GM12878 (cell line): Measurements from ENCODE around the gene ADGRE1. TPM values are rescaled to one million over a fixed set of nuclear protein-coding genes. Genes with fewer than 3 reads are reported as not detected.

Experiments used
- ATAC-seq: fragments of 200-7000 bp; cut with Tn5 transposase; 3 replicates; pipeline ENCODE4 v1.9.1; 2020; ENCODE audit warnings: mild to moderate bottlenecking, moderate library complexity
- BruUV-seq: library from RNA; stranded (reverse); fragments of 400-500 nt; replicated peaks from 2 replicates; lab custom pipeline; 2021; lab: Mats Ljungman, UMichigan
- CTCF ChIA-PET: fragments of 300-600 bp; sonication (Branson Sonifier 250); formaldehyde crosslinking; extraction: SDS; loops from one replicate; lab custom pipeline; 2021; ENCODE audit warnings: inconsistent platforms; lab: Yijun Ruan, JAX
- POLR2A ChIA-PET: fragments of 350-600 bp; formaldehyde crosslinking; extraction: SDS; loops from one replicate; lab custom pipeline; 2021; ENCODE audit warnings: inconsistent platforms; lab: Charles Lee
- RAD21 ChIA-PET: fragments of 300-600 bp; sonication (Branson Sonifier 250); formaldehyde crosslinking; loops from one replicate; lab custom pipeline; 2023; ENCODE audit warnings: antibody characterized with exemption; ENCODE audit not compliant: unreplicated experiment; lab: Charles Lee
- SMC1A ChIA-PET: fragments of 300-600 bp; sonication (Branson Sonifier 250); formaldehyde crosslinking; loops from one replicate; lab custom pipeline; 2023; ENCODE audit not compliant: unreplicated experiment, uncharacterized antibody; lab: Charles Lee
- DNase-seq: peaks from one replicate; pipeline ENCODE4 v3.0.0-alpha.2; 2011; ENCODE audit warnings: low read depth, low spot score
- FAIRE-seq: peaks from 3 replicates; lab custom pipeline; 2011; peaks lifted over from hg19 to GRCh38; lab: Jason Lieb, UNC
- H2AFZ ChIP-seq: 2 replicates; pipeline ENCODE4 v1.6.0; 2011; ENCODE audit warnings: low read depth, low read length, control low read depth; ENCODE audit not compliant: control insufficient read depth
- H3K27ac ChIP-seq: 2 replicates; pipeline ENCODE4 v1.5.1; 2011; ENCODE audit warnings: control low read depth; ENCODE audit not compliant: control insufficient read depth, insufficient read depth
- H3K27me3 ChIP-seq, 2 experiments: replicated peaks in 1 of 2; 2 replicates each; pipeline versions ENCODE4 v1.6.0 to v1.6.1; 2011; ENCODE audit warnings: low read length in 1 of 2; ENCODE audit not compliant: control insufficient read depth in 2 of 2, insufficient read depth in 2 of 2
- H3K36me3 ChIP-seq, 2 experiments: 2 replicates each; pipeline ENCODE4 v1.5.1; 2011; ENCODE audit warnings: low read length in 1 of 2; ENCODE audit not compliant: control insufficient read depth in 2 of 2, insufficient read depth in 2 of 2
- H3K4me1 ChIP-seq: 2 replicates; pipeline ENCODE4 v1.6.1; 2011; ENCODE audit warnings: mild to moderate bottlenecking, low read length, moderate library complexity, mixed read lengths; ENCODE audit not compliant: control insufficient read depth, insufficient read depth
- H3K4me2 ChIP-seq: 2 replicates; pipeline ENCODE4 v1.6.0; 2011; ENCODE audit warnings: control low read depth; ENCODE audit not compliant: control insufficient read depth, insufficient read depth
- H3K4me3 ChIP-seq: fragments of 200-600 bp; sonication (generic); 2 replicates; pipeline ENCODE4 v1.5.1; 2016
- H3K79me2 ChIP-seq: 2 replicates; pipeline ENCODE4 v1.6.0; 2011; ENCODE audit warnings: low read length; ENCODE audit not compliant: control insufficient read depth, insufficient read depth
- H3K9ac ChIP-seq: 2 replicates; pipeline ENCODE4 v1.8.0; 2011; ENCODE audit warnings: low read length, control low read depth, mixed read lengths; ENCODE audit not compliant: control insufficient read depth, insufficient read depth
- H3K9me3 ChIP-seq: replicated peaks from 3 replicates; pipeline ENCODE4 v1.5.1; 2011; ENCODE audit warnings: mild to moderate bottlenecking, low read length; ENCODE audit not compliant: control insufficient read depth, insufficient read depth
- H4K20me1 ChIP-seq: 2 replicates; pipeline ENCODE4 v1.6.0; 2011; ENCODE audit not compliant: control insufficient read depth, insufficient read depth
- CREB1 ChIP-seq: IDR thresholded peaks from 2 replicates; pipeline ENCODE4 v1.6.1; 2012; ENCODE audit warnings: low read depth, mild to moderate bottlenecking, inconsistent platforms
- FOS ChIP-seq: IDR thresholded peaks from 3 replicates; pipeline ENCODE4 v1.6.1; 2011; ENCODE audit warnings: borderline replicate concordance; ENCODE audit not compliant: insufficient read length; ENCODE audit errors: extremely low read depth
- JUNB ChIP-seq: IDR thresholded peaks from 2 replicates; pipeline ENCODE4 v1.6.1; 2016; ENCODE audit warnings: antibody characterized with exemption, mild to moderate bottlenecking
- MEF2A ChIP-seq: IDR thresholded peaks from 2 replicates; pipeline ENCODE4 v1.6.1; 2011; ENCODE audit warnings: low read depth, mild to moderate bottlenecking, low read length, moderate library complexity; ENCODE audit not compliant: insufficient read depth
- MLLT1 ChIP-seq: fragments of 450-650 bp; IDR thresholded peaks from 2 replicates; pipeline ENCODE4 v1.6.1; 2016; ENCODE audit warnings: mild to moderate bottlenecking
- PAX5 ChIP-seq: IDR thresholded peaks from 2 replicates; pipeline ENCODE4 v1.6.1; 2011; ENCODE audit warnings: low read depth, low read length, borderline replicate concordance
- PAX8 ChIP-seq: fragments of 450-650 bp; IDR thresholded peaks from 2 replicates; pipeline ENCODE4 v1.6.1; 2017; ENCODE audit warnings: mild to moderate bottlenecking, moderate library complexity
- RUNX3 ChIP-seq: IDR thresholded peaks from 2 replicates; pipeline ENCODE4 v1.6.1; 2012; ENCODE audit warnings: low read length, inconsistent platforms
- SMAD1 ChIP-seq: fragments of 450-650 bp; IDR thresholded peaks from 2 replicates; pipeline ENCODE4 v1.6.1; 2018; ENCODE audit warnings: mild to moderate bottlenecking, low read depth; ENCODE audit not compliant: partially characterized antibody
- SREBF1 ChIP-seq: IDR thresholded peaks from 2 replicates; pipeline ENCODE4 v1.6.1; 2012; ENCODE audit warnings: mild to moderate bottlenecking, low read length
- YBX1 ChIP-seq: fragments of 450-650 bp; IDR thresholded peaks from 2 replicates; pipeline ENCODE4 v1.6.1; 2016; ENCODE audit warnings: antibody characterized with exemption
- YY1 ChIP-seq: IDR thresholded peaks from 2 replicates; pipeline ENCODE4 v1.6.1; 2011; ENCODE audit warnings: low read depth, mild to moderate bottlenecking, low read length
- ZNF592 ChIP-seq: fragments of 450-650 bp; IDR thresholded peaks from 2 replicates; pipeline ENCODE4 v1.6.1; 2017; ENCODE audit warnings: mild to moderate bottlenecking, moderate library complexity
- ZNF687 ChIP-seq: fragments of 450-650 bp; IDR thresholded peaks from 2 replicates; pipeline ENCODE4 v1.6.1; 2017; ENCODE audit warnings: mild to moderate bottlenecking, moderate library complexity
- WGBS: methylation state at CpG from one replicate; pipeline ENCODE4 v1.1.6; 2016; ENCODE audit warnings: low lambda C conversion rate; ENCODE audit not compliant: insufficient replicate concordance, insufficient coverage; ENCODE audit errors: missing lambda C conversion rate; 5-methylcytosine and 5-hydroxymethylcytosine counted together
- in situ Hi-C: fragments of 300-500 bp; cut with MboI; formaldehyde crosslinking; loops from 9 replicates; pipeline ENCODE4 v1.14.3; 2018; ENCODE audit warnings: mixed read lengths
- intact Hi-C: fragments of 100-400 bp; cut with micrococcal nuclease; formaldehyde crosslinking; loops from one replicate; pipeline ENCODE4 v1.14.2; 2022; ENCODE audit not compliant: unreplicated experiment
- polyA plus RNA-seq, 11 experiments: library from polyadenylated mRNA; depleted of rRNA in 4 of 11; unstranded in 6 of 11; stranded (reverse) in 5 of 11; fragments of >200 nt; fragmentation: Nextera tagmentation in 4 of 11; fragmentation: Illumina TruSeq in 1 of 11; extraction: Ambion mirVana in 4 of 11; extraction: Trizol in 1 of 11; gene quantifications; 1 replicate in 1 of 11; 2 replicates in 10 of 11; pipeline versions ENCODE4 v1.2.1 to v1.2.3, GENCODE V29; 2011 to 2016; ENCODE audit warnings: inconsistent platforms in 2 of 11, missing spikeins in 2 of 11, low read depth in 1 of 11
- total RNA-seq, 4 experiments: library from RNA; depleted of rRNA in 3 of 4; stranded (reverse); fragments of >200 nt in 3 of 4; fragmentation: Illumina TruSeq in 1 of 4; extraction: Trizol in 1 of 4; gene quantifications; 2 replicates each; pipeline versions ENCODE4 v1.2.1 to v1.2.3, GENCODE V29; 2013 to 2021

ADGRE1 gene
- total and polyA plus RNA-seq, 10 of the 15 experiments (the other 5 are each of a cell fraction or from before 2014, with no cell fraction given), result 7.9 to 35.7 (median 9.9) TPM

- no peak for TF ChIP-seq MLLT1
- no peak for TF ChIP-seq SMAD1
- no peak for TF ChIP-seq JUNB
- no peak for TF ChIP-seq MEF2A
- TF ChIP-seq YBX1, result no peak
- TF ChIP-seq FOS, result no peak
- TF ChIP-seq PAX5, result no peak
These were observed 22.9 kb upstream of the ADGRE1 start (continued) for GRCh38 chr19:6864325-6864940.

GRCh38 chr19:6865849-6866248, 21.5 kb upstream of the ADGRE1 start:
- SMC1A ChIA-PET, result interaction anchor here (0.6 to 3.0 kb wide), 3 partner anchors 93 to 1022 kb away, joined by 3 to 22 read pairs (median 3); partner anchors contain the start of gene VAV1
- intact Hi-C loops (no loop called here), in situ Hi-C loops (no loop called here)
- Histone ChIP-seq H3K9ac (no peak overlapping the region), H4K20me1 (no peaks in the 10 kb centered on the region), H3K9me3 (no peaks in the 10 kb centered on the region), H3K79me2 (no peaks in the 10 kb centered on the region), H3K36me3 (no peaks in the 10 kb centered on the region), H3K27ac (no peak overlapping the region), H3K27me3 (no peaks in the 10 kb centered on the region), H3K4me3 (no peak overlapping the region), H3K4me2 (0 out of 2 replicates have a peak overlapping the region, but pooled peaks have one; percentile 32), H2AFZ (peak overlapping the region; percentile 69), H3K4me1 (peaks cover 11% of the 10 kb centered on the region)
- RAD21 ChIA-PET, result interaction anchor here (1.0 kb wide), 1 partner anchor 128 kb away, joined by 4 read pairs; no protein-coding TSS in a partner anchor
- ATAC-seq (no peak), DNase-seq (no peak), FAIRE-seq (no peak)
- WGBS, result 4% methylated on average over 10 of the region's 10 CpGs
- BruUV-seq, result no TSS peak
- CTCF ChIA-PET, result interaction anchor here (0.6 to 5.7 kb wide), 5 partner anchors 10 to 740 kb away, joined by 3 to 104 read pairs (median 6); partner anchors contain the start of genes GPR108 and TRIP10
- POLR2A ChIA-PET, result no interaction called here
- TF ChIP-seq ZNF687 (peak; percentile 38; the same call in 1 of the 2 replicates), RUNX3 (peak; percentile 36; the same call in 1 of the 2 replicates), YY1 (peak; percentile 83), PAX8 (no peak), ZNF592 (0 out of 2 replicates have a peak, but pooled peaks have one; percentile 46), CREB1 (peak; percentile 12; the same call in 1 of the 2 replicates), SREBF1 (no peak)
